GM12878 (cell line): Measurements from ENCODE around the gene LBH.

ENCODE experiments used
- ZNF207 ChIP-seq: fragments of 450-650 bp; IDR thresholded peaks from 2 replicates; pipeline ENCODE4 v1.6.1; 2014; ENCODE audit warnings: antibody characterized with exemption, mild to moderate bottlenecking, borderline replicate concordance
- ZNF274 ChIP-seq: IDR thresholded peaks from one replicate; pipeline ENCODE4 v1.8.0; 2011; ENCODE audit not compliant: insufficient read length, insufficient read depth

DNA sequence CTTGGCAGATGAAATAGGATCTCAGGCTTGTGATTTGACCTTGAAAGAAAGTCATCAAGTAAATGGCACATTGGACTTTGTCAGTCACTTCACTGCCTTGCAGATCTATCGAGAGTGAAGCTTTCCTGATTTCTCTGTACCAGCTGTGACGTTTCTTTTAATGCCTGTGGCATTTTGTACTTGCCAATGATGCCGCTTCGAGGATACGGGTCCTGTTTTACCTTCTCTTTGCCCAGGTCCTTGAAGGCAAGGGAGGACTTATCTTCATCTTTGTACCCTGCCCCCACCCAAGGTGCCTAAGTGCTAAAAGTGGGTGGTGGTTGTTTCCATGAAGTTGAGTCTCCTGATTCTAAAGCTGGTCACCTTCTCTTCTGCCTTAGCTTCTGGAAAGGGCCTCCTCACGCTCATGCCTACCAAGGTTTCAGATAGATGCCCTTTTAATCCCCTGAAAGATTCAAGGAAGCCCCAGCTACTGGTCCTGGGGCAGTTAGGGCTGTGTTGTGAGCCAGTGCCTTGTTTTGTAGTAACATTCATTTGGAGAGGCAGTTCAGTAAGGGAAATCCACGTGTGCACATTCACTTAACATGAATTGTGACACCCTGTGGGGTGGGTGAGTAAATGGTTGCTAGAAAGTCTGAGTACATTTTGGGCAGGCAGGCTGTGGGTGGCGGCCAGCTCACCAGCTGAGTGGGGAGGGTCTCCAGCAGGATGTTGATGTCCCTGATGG, 6.1 kb downstream of the LBH start:
- TF ChIP-seq ZNF207 (no peak), ZNF274 (no peak)
